Measurements from ENCODE around the gene RFTN2. TPM values are rescaled to one million over a fixed set of nuclear protein-coding genes. Genes with fewer than 3 reads are reported as not detected.

Gene RFTN2
- polyA plus RNA-seq, 1 of the 3 experiments (the other 2 are of a cell fraction) = 0.05 TPM

DNA sequence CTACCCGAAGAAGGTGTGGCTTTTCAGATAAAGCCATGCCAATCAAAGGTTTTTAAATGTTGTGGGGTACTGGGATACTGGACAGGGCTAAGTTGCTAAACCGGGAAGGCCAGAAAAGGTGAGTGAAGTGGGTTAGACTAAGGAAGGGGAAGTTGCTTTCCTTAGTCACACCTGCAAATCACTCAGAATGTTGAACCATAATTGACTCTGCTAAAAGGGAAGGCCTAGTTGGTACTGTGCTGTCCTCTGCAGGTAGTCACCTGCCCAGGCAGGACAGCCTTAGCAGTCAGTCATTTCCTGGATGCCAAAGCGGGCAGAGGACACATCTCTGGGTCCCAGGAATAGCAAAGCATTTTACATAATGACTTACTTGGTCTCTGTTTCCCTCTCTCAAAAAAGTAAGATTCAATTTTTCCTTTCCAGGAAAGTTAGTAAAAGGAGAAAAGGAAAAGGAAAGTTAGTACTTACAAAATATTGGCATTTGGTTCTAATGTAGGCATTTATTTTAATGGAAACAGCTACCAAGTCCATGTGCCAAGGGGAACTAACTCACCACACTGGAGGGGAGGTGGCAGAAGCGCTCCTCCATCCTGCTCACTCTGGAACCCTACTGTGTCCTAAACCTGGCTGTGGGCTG is 60.3 kb downstream of the RFTN2 start:
- H2AFZ ChIP-seq (ENCODE audit: low read depth) = no peak overlapping the region
- TF ChIP-seq, protein P1, sequence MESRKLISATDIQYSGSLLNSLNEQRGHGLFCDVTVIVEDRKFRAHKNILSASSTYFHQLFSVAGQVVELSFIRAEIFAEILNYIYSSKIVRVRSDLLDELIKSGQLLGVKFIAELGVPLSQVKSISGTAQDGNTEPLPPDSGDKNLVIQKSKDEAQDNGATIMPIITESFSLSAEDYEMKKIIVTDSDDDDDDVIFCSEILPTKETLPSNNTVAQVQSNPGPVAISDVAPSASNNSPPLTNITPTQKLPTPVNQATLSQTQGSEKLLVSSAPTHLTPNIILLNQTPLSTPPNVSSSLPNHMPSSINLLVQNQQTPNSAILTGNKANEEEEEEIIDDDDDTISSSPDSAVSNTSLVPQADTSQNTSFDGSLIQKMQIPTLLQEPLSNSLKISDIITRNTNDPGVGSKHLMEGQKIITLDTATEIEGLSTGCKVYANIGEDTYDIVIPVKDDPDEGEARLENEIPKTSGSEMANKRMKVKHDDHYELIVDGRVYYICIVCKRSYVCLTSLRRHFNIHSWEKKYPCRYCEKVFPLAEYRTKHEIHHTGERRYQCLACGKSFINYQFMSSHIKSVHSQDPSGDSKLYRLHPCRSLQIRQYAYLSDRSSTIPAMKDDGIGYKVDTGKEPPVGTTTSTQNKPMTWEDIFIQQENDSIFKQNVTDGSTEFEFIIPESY (IDR thresholded peaks at IDR 0.05; ENCODE audit: borderline replicate concordance, low read depth) = no peak
- TF ChIP-seq FOXJ3 (CRISPR knock-in tag; IDR thresholded peaks at IDR 0.05) = no peak
- TF ChIP-seq FOXM1 (IDR thresholded peaks at IDR 0.05; ENCODE audit: low read depth) = no peak
- TF ChIP-seq NFIC (IDR thresholded peaks at IDR 0.05; ENCODE audit: borderline replicate concordance) = no peak
- TF ChIP-seq, protein P2, sequence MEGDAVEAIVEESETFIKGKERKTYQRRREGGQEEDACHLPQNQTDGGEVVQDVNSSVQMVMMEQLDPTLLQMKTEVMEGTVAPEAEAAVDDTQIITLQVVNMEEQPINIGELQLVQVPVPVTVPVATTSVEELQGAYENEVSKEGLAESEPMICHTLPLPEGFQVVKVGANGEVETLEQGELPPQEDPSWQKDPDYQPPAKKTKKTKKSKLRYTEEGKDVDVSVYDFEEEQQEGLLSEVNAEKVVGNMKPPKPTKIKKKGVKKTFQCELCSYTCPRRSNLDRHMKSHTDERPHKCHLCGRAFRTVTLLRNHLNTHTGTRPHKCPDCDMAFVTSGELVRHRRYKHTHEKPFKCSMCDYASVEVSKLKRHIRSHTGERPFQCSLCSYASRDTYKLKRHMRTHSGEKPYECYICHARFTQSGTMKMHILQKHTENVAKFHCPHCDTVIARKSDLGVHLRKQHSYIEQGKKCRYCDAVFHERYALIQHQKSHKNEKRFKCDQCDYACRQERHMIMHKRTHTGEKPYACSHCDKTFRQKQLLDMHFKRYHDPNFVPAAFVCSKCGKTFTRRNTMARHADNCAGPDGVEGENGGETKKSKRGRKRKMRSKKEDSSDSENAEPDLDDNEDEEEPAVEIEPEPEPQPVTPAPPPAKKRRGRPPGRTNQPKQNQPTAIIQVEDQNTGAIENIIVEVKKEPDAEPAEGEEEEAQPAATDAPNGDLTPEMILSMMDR (IDR thresholded peaks at IDR 0.05) = no peak
- TF ChIP-seq, protein P3, sequence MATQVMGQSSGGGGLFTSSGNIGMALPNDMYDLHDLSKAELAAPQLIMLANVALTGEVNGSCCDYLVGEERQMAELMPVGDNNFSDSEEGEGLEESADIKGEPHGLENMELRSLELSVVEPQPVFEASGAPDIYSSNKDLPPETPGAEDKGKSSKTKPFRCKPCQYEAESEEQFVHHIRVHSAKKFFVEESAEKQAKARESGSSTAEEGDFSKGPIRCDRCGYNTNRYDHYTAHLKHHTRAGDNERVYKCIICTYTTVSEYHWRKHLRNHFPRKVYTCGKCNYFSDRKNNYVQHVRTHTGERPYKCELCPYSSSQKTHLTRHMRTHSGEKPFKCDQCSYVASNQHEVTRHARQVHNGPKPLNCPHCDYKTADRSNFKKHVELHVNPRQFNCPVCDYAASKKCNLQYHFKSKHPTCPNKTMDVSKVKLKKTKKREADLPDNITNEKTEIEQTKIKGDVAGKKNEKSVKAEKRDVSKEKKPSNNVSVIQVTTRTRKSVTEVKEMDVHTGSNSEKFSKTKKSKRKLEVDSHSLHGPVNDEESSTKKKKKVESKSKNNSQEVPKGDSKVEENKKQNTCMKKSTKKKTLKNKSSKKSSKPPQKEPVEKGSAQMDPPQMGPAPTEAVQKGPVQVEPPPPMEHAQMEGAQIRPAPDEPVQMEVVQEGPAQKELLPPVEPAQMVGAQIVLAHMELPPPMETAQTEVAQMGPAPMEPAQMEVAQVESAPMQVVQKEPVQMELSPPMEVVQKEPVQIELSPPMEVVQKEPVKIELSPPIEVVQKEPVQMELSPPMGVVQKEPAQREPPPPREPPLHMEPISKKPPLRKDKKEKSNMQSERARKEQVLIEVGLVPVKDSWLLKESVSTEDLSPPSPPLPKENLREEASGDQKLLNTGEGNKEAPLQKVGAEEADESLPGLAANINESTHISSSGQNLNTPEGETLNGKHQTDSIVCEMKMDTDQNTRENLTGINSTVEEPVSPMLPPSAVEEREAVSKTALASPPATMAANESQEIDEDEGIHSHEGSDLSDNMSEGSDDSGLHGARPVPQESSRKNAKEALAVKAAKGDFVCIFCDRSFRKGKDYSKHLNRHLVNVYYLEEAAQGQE (IDR thresholded peaks at IDR 0.05; ENCODE audit: low read depth, low read length) = no peak
- TF ChIP-seq TCF12 (IDR thresholded peaks at IDR 0.05) = no peak
- TF ChIP-seq RXRA (IDR thresholded peaks at IDR 0.05; ENCODE audit: borderline replicate concordance, low read depth) = no peak
- no peak for TF ChIP-seq MEF2A (IDR thresholded peaks at IDR 0.05; ENCODE audit: borderline replicate concordance, low read depth)
- TF ChIP-seq POLR2AphosphoS5 (IDR thresholded peaks at IDR 0.05; ENCODE audit: low read depth, low read length) = no peak
- no peak overlapping the region for H3K27ac ChIP-seq (ENCODE audit: low read depth in 2 of 2, low read length in 1 of 2)
- H3K4me3 ChIP-seq (ENCODE audit: low read depth in 2 of 2, low read length in 1 of 2) = no peak overlapping the region
- H3K36me3 ChIP-seq (replicated peaks in 1 of 2; ENCODE audit: control insufficient read depth in 1 of 2, insufficient read depth in 2 of 2, low read length in 1 of 2) = no peaks in the 10 kb centered on the region
- H3K9me3 ChIP-seq = no peaks in the 10 kb centered on the region
- 67% methylated on average over 4 of the region's 4 CpGs for WGBS (ENCODE audit: low lambda C conversion rate)
- no peak overlapping the region for H3K9ac ChIP-seq
- no peaks in the 10 kb centered on the region for H3K27me3 ChIP-seq (ENCODE audit: insufficient read depth)
- CTCF ChIA-PET = interaction anchor here (1.0 kb wide), 1 partner anchor 92 kb away, joined by 3 read pairs; no protein-coding TSS in a partner anchor
- H3K4me2 ChIP-seq = no peak overlapping the region
- H3F3A ChIP-seq (replicated peaks; ENCODE audit: insufficient read depth) = no peaks in the 10 kb centered on the region
- H3K9me2 ChIP-seq = no peaks in the 10 kb centered on the region
- H4K20me1 ChIP-seq (ENCODE audit: insufficient read depth) = no peaks in the 10 kb centered on the region
- no peaks in the 10 kb centered on the region for H3K4me1 ChIP-seq (ENCODE audit: control insufficient read depth in 1 of 2, insufficient read depth in 2 of 2, low read depth in 1 of 2, low read length in 1 of 2)
- H3K79me2 ChIP-seq (ENCODE audit: insufficient read depth) = no peaks in the 10 kb centered on the region
- no peak for DNase-seq
- POLR2A ChIA-PET = no interaction called here

Data from SK-N-SH (cell line).